Astrocyte of the cerebellum (primary cell): ENCODE data around the gene LIX1.

Experiments used
- DNase-seq: peaks from one replicate; pipeline ENCODE4 v3.0.0-alpha.2; 2011; ENCODE audit warnings: low read depth
- H3K4me3 ChIP-seq: 2 replicates; pipeline ENCODE4 v1.5.1; 2011; ENCODE audit warnings: mild to moderate bottlenecking, low read depth, low read length, moderate library complexity
- CTCF ChIP-seq: IDR thresholded peaks from 2 replicates; pipeline ENCODE4 v1.5.1; 2012; ENCODE audit warnings: low read length, low read depth, moderate library complexity, mild to moderate bottlenecking; ENCODE audit errors: missing control alignments
- in situ Hi-C: cut with HindIII; loops from 2 replicates; pipeline ENCODE4 v1.10.0; 2017; ENCODE audit warnings: low sequenced_read_pairs

The LIX1 gene

GRCh38 chr5:97062046-97062445, 80.4 kb downstream of the LIX1 start:
- no peak overlapping the region for H3K4me3 ChIP-seq
- no peak for TF ChIP-seq CTCF
- in situ Hi-C loops, result no loop called here
- no peak for DNase-seq

- no peak overlapping the region for H3K4me3 ChIP-seq
- TF ChIP-seq CTCF, result no peak
- in situ Hi-C loops, result no loop called here
- no peak for DNase-seq
These were observed 86.1 kb downstream of the LIX1 start for GRCh38 chr5:97056263-97056662.

GRCh38 chr5:97049175-97049574, 93.2 kb downstream of the LIX1 start:
- no peak overlapping the region for H3K4me3 ChIP-seq
- no peak for TF ChIP-seq CTCF
- in situ Hi-C loops, result no loop called here
- DNase-seq, result no peak

- in situ Hi-C loops, result no loop called here
- H3K4me3 ChIP-seq, result no peak overlapping the region
- no peak for DNase-seq
- no peak for TF ChIP-seq CTCF
These were observed 95.3 kb downstream of the LIX1 start for GRCh38 chr5:97047076-97047475.

- in situ Hi-C loops, result no loop called here
- H3K4me3 ChIP-seq, result no peak overlapping the region
- no peak for TF ChIP-seq CTCF
- DNase-seq, result no peak
These were observed 96.0 kb downstream of the LIX1 start for GRCh38 chr5:97046270-97046982.

- no peak for DNase-seq
- TF ChIP-seq CTCF, result no peak
- no peak overlapping the region for H3K4me3 ChIP-seq
- in situ Hi-C loops, result no loop called here
These were observed 98.4 kb downstream of the LIX1 start for GRCh38 chr5:97044052-97044451.

- in situ Hi-C loops, result no loop called here
- DNase-seq, result no peak
- no peak overlapping the region for H3K4me3 ChIP-seq
- TF ChIP-seq CTCF, result no peak
These were observed 98.9 kb downstream of the LIX1 start for GRCh38 chr5:97043511-97043910.
